ENCODE results near the gene PDF. TPM values are rescaled to one million over a fixed set of nuclear protein-coding genes. Genes with fewer than 3 reads are reported as not detected.

The PDF gene
- total RNA-seq, 2 experiments from 2014 or later, result 37.8 to 54.8 TPM

- Histone ChIP-seq H3K4me1 (ENCODE audit: insufficient read depth, low read length, poor library complexity, severe bottlenecking) (peaks cover 46% of the 10 kb centered on the region), H3K36me3 (ENCODE audit: insufficient read depth, low read length) (peaks cover 95% of the 10 kb centered on the region), H2AFZ (ENCODE audit: low read length) (no peak overlapping the region), H4K20me1 (ENCODE audit: insufficient read depth, low read length) (no peaks in the 10 kb centered on the region), H3K4me3 (ENCODE audit: low read depth, low read length, poor library complexity, severe bottlenecking) (peak overlapping the region; percentile 22), H3K79me2 (ENCODE audit: insufficient read depth, low read depth, low read length) (peaks cover 32% of the 10 kb centered on the region; the same call in 1 of the 2 replicates), H3K9me3 (ENCODE audit: low read length) (0 out of 2 replicates have a peak, but pooled peaks cover 3% of the 10 kb centered on the region), H3K9me2 (ENCODE audit: insufficient read depth, low read length) (no peaks in the 10 kb centered on the region), H3K27ac (ENCODE audit: low read depth, low read length, poor library complexity, severe bottlenecking) (peak overlapping the region; percentile 92), H3K4me2 (ENCODE audit: low read length) (peak overlapping the region; percentile 60)
- DNase-seq (ENCODE audit: low spot score), result peak; percentile 88
- TF ChIP-seq EZH2phosphoT487 (IDR thresholded peaks at IDR 0.05; ENCODE audit: borderline replicate concordance, low read depth, low read length), result no peak
- no peak for TF ChIP-seq CTCF (conservative IDR thresholded peaks at IDR 0.05; ENCODE audit: low read length)
- no TSS peak for BruUV-seq (replicated peaks)
- ChIA-PET POLR2A (interaction anchor here (0.6 to 1.1 kb wide), 4 partner anchors 9 to 41 kb away, joined by 3 to 4 read pairs (median 4); partner anchors contain the start of genes PDF and TMED6), CTCF (ENCODE audit: unreplicated experiment) (no interaction called here)
- intact Hi-C loops (cut with micrococcal nuclease; ENCODE audit: unreplicated experiment), result loop anchor here (1.0 kb wide), 1 partner anchor 41 kb away; the partner anchor contains the start of gene PDF
Measured at GRCh38 chr16:69371564-69371963, 41.2 kb upstream of the PDF start.

- Histone ChIP-seq H4K20me1 (ENCODE audit: insufficient read depth, low read length) (no peaks in the 10 kb centered on the region), H3K27ac (ENCODE audit: low read depth, low read length, poor library complexity, severe bottlenecking) (no peak overlapping the region), H3K9me3 (ENCODE audit: low read length) (0 out of 2 replicates have a peak, but pooled peaks cover 3% of the 10 kb centered on the region), H3K4me1 (ENCODE audit: insufficient read depth, low read length, poor library complexity, severe bottlenecking) (peaks cover 45% of the 10 kb centered on the region), H3K4me2 (ENCODE audit: low read length) (no peak overlapping the region), H2AFZ (ENCODE audit: low read length) (no peak overlapping the region), H3K79me2 (ENCODE audit: insufficient read depth, low read depth, low read length) (peaks cover 31% of the 10 kb centered on the region; the same call in 1 of the 2 replicates), H3K36me3 (ENCODE audit: insufficient read depth, low read length) (peaks cover 99% of the 10 kb centered on the region), H3K4me3 (ENCODE audit: low read depth, low read length, poor library complexity, severe bottlenecking) (no peak overlapping the region), H3K9me2 (ENCODE audit: insufficient read depth, low read length) (no peaks in the 10 kb centered on the region)
- DNase-seq (ENCODE audit: low spot score), result no peak
- CTCF ChIA-PET (ENCODE audit: unreplicated experiment), result no interaction called here
- POLR2A ChIA-PET, result no interaction called here
- intact Hi-C loops (cut with micrococcal nuclease; ENCODE audit: unreplicated experiment), result no loop called here
- TF ChIP-seq CTCF (conservative IDR thresholded peaks at IDR 0.05; ENCODE audit: low read length), result no peak
- no peak for TF ChIP-seq EZH2phosphoT487 (IDR thresholded peaks at IDR 0.05; ENCODE audit: borderline replicate concordance, low read depth, low read length)
- no TSS peak for BruUV-seq (replicated peaks)
Measured at GRCh38 chr16:69368866-69369265, 38.5 kb upstream of the PDF start.

GRCh38 chr16:69367980-69368379 is 37.6 kb upstream of the PDF start:
- DNase-seq (ENCODE audit: low spot score), result no peak
- no peak overlapping the region for H2AFZ ChIP-seq (ENCODE audit: low read length)
- BruUV-seq (replicated peaks), result no TSS peak
- H3K4me1 ChIP-seq (ENCODE audit: insufficient read depth, low read length, poor library complexity, severe bottlenecking), result peaks cover 36% of the 10 kb centered on the region
- no peak overlapping the region for H3K27ac ChIP-seq (ENCODE audit: low read depth, low read length, poor library complexity, severe bottlenecking)
- H4K20me1 ChIP-seq (ENCODE audit: insufficient read depth, low read length), result no peaks in the 10 kb centered on the region
- H3K9me3 ChIP-seq (ENCODE audit: low read length), result 0 out of 2 replicates have a peak, but pooled peaks cover 3% of the 10 kb centered on the region
- no peak overlapping the region for H3K4me2 ChIP-seq (ENCODE audit: low read length)
- no peak overlapping the region for H3K4me3 ChIP-seq (ENCODE audit: low read depth, low read length, poor library complexity, severe bottlenecking)
- H3K79me2 ChIP-seq (ENCODE audit: insufficient read depth, low read depth, low read length), result peaks cover 22% of the 10 kb centered on the region; the same call in 1 of the 2 replicates
- no peak for TF ChIP-seq EZH2phosphoT487 (IDR thresholded peaks at IDR 0.05; ENCODE audit: borderline replicate concordance, low read depth, low read length)
- TF ChIP-seq CTCF (conservative IDR thresholded peaks at IDR 0.05; ENCODE audit: low read length), result no peak
- ChIA-PET CTCF (ENCODE audit: unreplicated experiment) (no interaction called here), POLR2A (no interaction called here)
- H3K9me2 ChIP-seq (ENCODE audit: insufficient read depth, low read length), result no peaks in the 10 kb centered on the region
- peaks cover 100% of the 10 kb centered on the region for H3K36me3 ChIP-seq (ENCODE audit: insufficient read depth, low read length)
- intact Hi-C loops (cut with micrococcal nuclease; ENCODE audit: unreplicated experiment), result no loop called here

All from OCI-LY7 (cell line).